Measurements from ENCODE around the gene RAPSN.

DNA sequence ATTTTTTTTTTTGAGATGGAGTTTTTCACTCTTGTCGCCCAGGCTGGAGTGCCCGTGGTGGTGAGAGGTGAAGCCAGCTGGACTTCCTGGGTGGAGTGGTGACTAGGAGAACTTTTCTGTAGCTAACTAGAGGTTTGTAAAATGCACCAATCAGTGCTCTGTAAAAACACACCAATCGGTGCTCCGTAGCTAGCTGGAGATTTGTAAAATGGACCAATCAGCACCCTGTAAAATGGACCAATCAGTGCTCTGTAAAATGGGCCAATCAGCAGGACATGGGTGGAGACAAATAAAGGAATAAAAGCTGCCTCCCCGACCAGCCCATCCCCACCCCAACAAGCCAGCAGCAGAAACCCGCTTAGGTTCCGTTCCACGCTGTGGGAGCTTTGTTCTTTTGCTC lies 4.4 kb upstream of the RAPSN start:
- TF ChIP-seq, protein P1, sequence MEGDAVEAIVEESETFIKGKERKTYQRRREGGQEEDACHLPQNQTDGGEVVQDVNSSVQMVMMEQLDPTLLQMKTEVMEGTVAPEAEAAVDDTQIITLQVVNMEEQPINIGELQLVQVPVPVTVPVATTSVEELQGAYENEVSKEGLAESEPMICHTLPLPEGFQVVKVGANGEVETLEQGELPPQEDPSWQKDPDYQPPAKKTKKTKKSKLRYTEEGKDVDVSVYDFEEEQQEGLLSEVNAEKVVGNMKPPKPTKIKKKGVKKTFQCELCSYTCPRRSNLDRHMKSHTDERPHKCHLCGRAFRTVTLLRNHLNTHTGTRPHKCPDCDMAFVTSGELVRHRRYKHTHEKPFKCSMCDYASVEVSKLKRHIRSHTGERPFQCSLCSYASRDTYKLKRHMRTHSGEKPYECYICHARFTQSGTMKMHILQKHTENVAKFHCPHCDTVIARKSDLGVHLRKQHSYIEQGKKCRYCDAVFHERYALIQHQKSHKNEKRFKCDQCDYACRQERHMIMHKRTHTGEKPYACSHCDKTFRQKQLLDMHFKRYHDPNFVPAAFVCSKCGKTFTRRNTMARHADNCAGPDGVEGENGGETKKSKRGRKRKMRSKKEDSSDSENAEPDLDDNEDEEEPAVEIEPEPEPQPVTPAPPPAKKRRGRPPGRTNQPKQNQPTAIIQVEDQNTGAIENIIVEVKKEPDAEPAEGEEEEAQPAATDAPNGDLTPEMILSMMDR (IDR thresholded peaks at IDR 0.05): no peak
- no peak for TF ChIP-seq POLR2A (IDR thresholded peaks at IDR 0.05)
